IMR-90 (cell line): Measurements from ENCODE around the gene CD300H. TPM values are rescaled to one million over a fixed set of nuclear protein-coding genes. Genes with fewer than 3 reads are reported as not detected.

Source experiments
- ATAC-seq: fragments of 200-7000 bp; cut with Tn5 transposase; 2 replicates; pipeline ENCODE4 v1.9.1; 2020; ENCODE audit warnings: low read depth, mild to moderate bottlenecking, moderate library complexity
- BruUV-seq: library from RNA; stranded (reverse); fragments of 400-500 nt; replicated peaks from 2 replicates; lab custom pipeline; 2021; lab: Mats Ljungman, UMichigan
- CTCF ChIA-PET: fragments of 300-600 bp; formaldehyde crosslinking; extraction: SDS; loops from one replicate; lab custom pipeline; 2021; ENCODE audit warnings: antibody characterized with exemption; lab: Yijun Ruan, JAX
- POLR2A ChIA-PET: fragments of 300-600 bp; sonication (Branson Sonifier 250); formaldehyde crosslinking; loops from one replicate; lab custom pipeline; 2022; ENCODE audit warnings: antibody characterized with exemption; ENCODE audit not compliant: unreplicated experiment; lab: Charles Lee
- DNase-seq: peaks from one replicate; pipeline ENCODE4 v3.0.0; 2013
- H2AFZ ChIP-seq: replicated peaks from 2 replicates; pipeline ENCODE3; 2013; ENCODE audit warnings: low read length, mild to moderate bottlenecking; ENCODE audit not compliant: poor library complexity
- H2AK5ac ChIP-seq: 2 replicates; pipeline ENCODE4 v1.6.1; 2013; ENCODE audit warnings: low read depth, low read length, inconsistent platforms
- H2AK9ac ChIP-seq: replicated peaks from 2 replicates; pipeline ENCODE3; 2013; ENCODE audit warnings: mild to moderate bottlenecking, low read depth, low read length, moderate library complexity; ENCODE audit not compliant: poor library complexity
- H2BK120ac ChIP-seq: 2 replicates; pipeline ENCODE4 v1.6.1; 2013; ENCODE audit warnings: low read depth, low read length, inconsistent platforms
- H2BK15ac ChIP-seq: 3 replicates; pipeline ENCODE4 v1.6.1; 2013; ENCODE audit warnings: low read depth, low read length, inconsistent platforms
- H2BK20ac ChIP-seq: 2 replicates; pipeline ENCODE4 v1.6.1; 2013; ENCODE audit warnings: low read depth, mild to moderate bottlenecking, inconsistent platforms, low read length, moderate library complexity
- H2BK5ac ChIP-seq: 2 replicates; pipeline ENCODE4 v1.6.1; 2013; ENCODE audit warnings: mild to moderate bottlenecking, low read depth, low read length, inconsistent platforms; ENCODE audit not compliant: poor library complexity, severe bottlenecking
- H3K14ac ChIP-seq: replicated peaks from 2 replicates; pipeline ENCODE4 v1.6.1; 2013; ENCODE audit warnings: low read depth, low read length, inconsistent platforms
- H3K18ac ChIP-seq: 2 replicates; pipeline ENCODE4 v1.6.1; 2013; ENCODE audit warnings: low read depth, low read length, control low read depth
- H3K23ac ChIP-seq: 2 replicates; pipeline ENCODE4 v1.6.1; 2013; ENCODE audit warnings: low read depth, low read length, inconsistent platforms
- H3K27ac ChIP-seq: 2 replicates; pipeline ENCODE4 v1.5.1; 2013; ENCODE audit warnings: mild to moderate bottlenecking, control low read depth, low read length; ENCODE audit not compliant: insufficient read depth
- H3K27me3 ChIP-seq: 2 replicates; pipeline ENCODE4 v1.6.1; 2013; ENCODE audit warnings: low read length; ENCODE audit not compliant: control insufficient read depth, insufficient read depth
- H3K36me3 ChIP-seq: 2 replicates; pipeline ENCODE4 v1.6.1; 2013; ENCODE audit warnings: low read length, mixed read lengths; ENCODE audit not compliant: control insufficient read depth, insufficient read depth
- H3K4ac ChIP-seq: 2 replicates; pipeline ENCODE4 v1.6.1; 2013; ENCODE audit warnings: low read depth, low read length, inconsistent platforms
- H3K4me1 ChIP-seq: 2 replicates; pipeline ENCODE4 v1.6.1; 2013; ENCODE audit warnings: low read length, mixed read lengths; ENCODE audit not compliant: control insufficient read depth, insufficient read depth
- H3K4me2 ChIP-seq: 2 replicates; pipeline ENCODE4 v1.6.1; 2013; ENCODE audit warnings: low read depth, mild to moderate bottlenecking, control low read depth, low read length, moderate library complexity
- H3K4me3 ChIP-seq: 2 replicates; pipeline ENCODE4 v1.5.1; 2013; ENCODE audit warnings: low read depth, mild to moderate bottlenecking, control low read depth, low read length, moderate library complexity; ENCODE audit not compliant: insufficient read depth
- H3K56ac ChIP-seq: 2 replicates; pipeline ENCODE4 v1.6.1; 2013; ENCODE audit warnings: low read length, inconsistent platforms; ENCODE audit not compliant: insufficient read depth; ENCODE audit errors: extremely low read depth
- H3K79me1 ChIP-seq, 2 experiments: 2 replicates each; pipeline ENCODE4 v1.6.1; 2013; ENCODE audit warnings: low read length in 2 of 2, inconsistent platforms in 1 of 2, low read depth in 1 of 2
- H3K9ac ChIP-seq: 2 replicates; pipeline ENCODE4 v1.6.1; 2013; ENCODE audit warnings: low read depth, low read length, control low read depth
- H3K9me1 ChIP-seq: 2 replicates; pipeline ENCODE4 v1.6.1; 2013; ENCODE audit warnings: low read length, inconsistent platforms; ENCODE audit not compliant: insufficient read depth
- H3K9me3 ChIP-seq: 2 replicates; pipeline ENCODE4 v1.6.1; 2013; ENCODE audit warnings: low read length; ENCODE audit not compliant: control insufficient read depth, insufficient read depth
- H4K20me1 ChIP-seq: 2 replicates; pipeline ENCODE4 v1.6.1; 2013; ENCODE audit warnings: low read length, inconsistent platforms; ENCODE audit not compliant: insufficient read depth
- H4K5ac ChIP-seq: 2 replicates; pipeline ENCODE4 v1.6.1; 2013; ENCODE audit warnings: mild to moderate bottlenecking, low read depth, low read length, control low read depth
- H4K8ac ChIP-seq, 2 experiments: 2 replicates each; pipeline ENCODE4 v1.6.1; 2013; ENCODE audit warnings: low read depth in 2 of 2, low read length in 2 of 2, control low read depth in 1 of 2, inconsistent platforms in 1 of 2
- H4K91ac ChIP-seq: 2 replicates; pipeline ENCODE4 v1.6.1; 2013; ENCODE audit warnings: low read depth, low read length, inconsistent platforms; ENCODE audit not compliant: insufficient read depth
- CTCF ChIP-seq: conservative IDR thresholded peaks from 2 replicates; pipeline ENCODE4 v1.5.1; 2012; ENCODE audit warnings: mild to moderate bottlenecking, low read depth, low read length, improper control_type of control experiment
- ELK1 ChIP-seq: fragments of 150-350 bp; IDR thresholded peaks from 2 replicates; pipeline ENCODE4 v1.6.1; 2016; ENCODE audit warnings: low read depth, mild to moderate bottlenecking, low read length, moderate library complexity, borderline replicate concordance
- MAFK ChIP-seq: IDR thresholded peaks from 2 replicates; pipeline ENCODE4 v1.6.1; 2012; ENCODE audit warnings: low read depth, low read length, improper control_type of control experiment
- MAZ ChIP-seq: IDR thresholded peaks from 2 replicates; pipeline ENCODE4 v1.6.1; 2012; ENCODE audit warnings: low read depth, mild to moderate bottlenecking, low read length, improper control_type of control experiment, moderate library complexity, borderline replicate concordance
- MXI1 ChIP-seq: IDR thresholded peaks from 2 replicates; pipeline ENCODE4 v1.6.1; 2012; ENCODE audit warnings: low read depth, mild to moderate bottlenecking, low read length, moderate library complexity, borderline replicate concordance
- NFE2L2 ChIP-seq: fragments of 150-350 bp; IDR thresholded peaks from 2 replicates; pipeline ENCODE4 v1.6.1; 2016; ENCODE audit warnings: low read depth, mild to moderate bottlenecking, low read length
- RFX5 ChIP-seq: IDR thresholded peaks from 2 replicates; pipeline ENCODE4 v1.8.0; 2012; ENCODE audit warnings: low read depth, mild to moderate bottlenecking, low read length, moderate library complexity
- USF2 ChIP-seq: fragments of 150-350 bp; IDR thresholded peaks from 2 replicates; pipeline ENCODE4 v1.6.1; 2017; ENCODE audit warnings: mild to moderate bottlenecking, antibody characterized with exemption, low read length, low read depth
- WGBS, 2 experiments: methylation state at CpG; one replicate each; pipeline versions ENCODE4 v1.1.5 to v1.1.7; 2013; ENCODE audit warnings: missing lambda C conversion rate in 2 of 2; ENCODE audit not compliant: insufficient read length in 1 of 2; ENCODE audit errors: extremely low coverage in 2 of 2; 5-methylcytosine and 5-hydroxymethylcytosine counted together
- dilution Hi-C: fragments of 300-500 bp; cut with HindIII; formaldehyde crosslinking; loops from one replicate; pipeline ENCODE4 v1.14.3; 2018; ENCODE audit warnings: low sequenced_read_pairs; ENCODE audit not compliant: unreplicated experiment
- in situ Hi-C: fragments of 300-500 bp; cut with MboI; formaldehyde crosslinking; loops from 3 replicates; pipeline ENCODE4 v1.14.3; 2019; ENCODE audit warnings: low sequenced_read_pairs, inconsistent platforms, mixed read lengths
- intact Hi-C: fragments of 100-400 bp; cut with micrococcal nuclease; formaldehyde crosslinking; loops from 2 replicates; pipeline ENCODE4 v1.10.0; 2022
- polyA plus RNA-seq, 3 experiments: library from polyadenylated mRNA; depleted of rRNA; stranded (reverse); fragments of >200 nt; gene quantifications; 2 replicates each; pipeline ENCODE4 v1.2.3, GENCODE V29; 2012; ENCODE audit warnings: low replicate concordance in 1 of 3
- total RNA-seq: library from RNA; depleted of rRNA; stranded (reverse); fragments of >200 nt; gene quantifications from 2 replicates; pipeline ENCODE4 v1.2.3, GENCODE V29; 2012

CD300H gene
- total and polyA plus RNA-seq, 2 of the 4 experiments (the other 2 are of a cell fraction), result not detected

GRCh38 chr17:74585711-74586110 lies 18.4 kb upstream of the CD300H start (continued):
- TF ChIP-seq NFE2L2 (no peak), MAFK (no peak)

GRCh38 chr17:74584292-74585060 lies 17.2 kb upstream of the CD300H start:
- CTCF ChIA-PET, result no interaction called here

More at GRCh38 chr17:74584292-74585060, 17.2 kb upstream of the CD300H start:
- H3K4me2 ChIP-seq, result no peak overlapping the region
- no peak overlapping the region for H3K56ac ChIP-seq
- no peaks in the 10 kb centered on the region for H3K27me3 ChIP-seq
- no peak overlapping the region for H2BK5ac ChIP-seq
- ATAC-seq (no peak), DNase-seq (no peak)
- dilution Hi-C loops, result no loop called here
- no peak overlapping the region for H3K18ac ChIP-seq
- TF ChIP-seq USF2, result no peak
- no peak for TF ChIP-seq CTCF
- TF ChIP-seq MAZ, result no peak
- TF ChIP-seq RFX5, result no peak
- TF ChIP-seq ELK1, result no peak
- TF ChIP-seq MXI1, result no peak
- no peak overlapping the region for H2AK9ac ChIP-seq
- no peak overlapping the region for H3K23ac ChIP-seq
- H3K9ac ChIP-seq, result no peak overlapping the region
- no peak overlapping the region for H2BK15ac ChIP-seq
- intact Hi-C loops, result no loop called here
- 13% methylated on average over 2 of the region's 14 CpGs; no CpG with 5 or more reads in 1 of the 2 experiments for WGBS, 2 experiments
- H4K91ac ChIP-seq, result no peak overlapping the region
- no peak overlapping the region for H3K27ac ChIP-seq
- H3K79me1 ChIP-seq, result no peaks in the 10 kb centered on the region
- H2BK20ac ChIP-seq, result no peak overlapping the region
- no TSS peak for BruUV-seq
- in situ Hi-C loops, result no loop called here
- no peak overlapping the region for H4K8ac ChIP-seq
- H3K9me1 ChIP-seq, result no peaks in the 10 kb centered on the region
- no peak overlapping the region for H4K5ac ChIP-seq
- H3K4me3 ChIP-seq, result no peak overlapping the region
- peaks cover 21% of the 10 kb centered on the region for H3K9me3 ChIP-seq
- H3K14ac ChIP-seq, result no peak overlapping the region
- H3K36me3 ChIP-seq, result no peaks in the 10 kb centered on the region
- H3K4me1 ChIP-seq, result no peaks in the 10 kb centered on the region
- POLR2A ChIA-PET, result no interaction called here
- H3K4ac ChIP-seq, result no peak overlapping the region
- H4K20me1 ChIP-seq, result no peaks in the 10 kb centered on the region
- no peak overlapping the region for H2BK120ac ChIP-seq
- no peak overlapping the region for H2AK5ac ChIP-seq
- no peak overlapping the region for H2AFZ ChIP-seq
